GM21576 (cell line): ENCODE results near the gene DDX31.

Experiments
- ATAC-seq: cut with Tn5 transposase; IDR thresholded peaks from one replicate; pipeline ENCODE4 v1.9.1; 2021; ENCODE audit warnings: mild to moderate bottlenecking, moderate library complexity; ENCODE audit not compliant: unreplicated experiment

The DDX31 gene

GRCh38 chr9:132600326-132600984 lies 69.3 kb downstream of the DDX31 start:
- no peak for ATAC-seq

GRCh38 chr9:132597073-132597775 lies 72.6 kb downstream of the DDX31 start:
- no peak for ATAC-seq

DNA sequence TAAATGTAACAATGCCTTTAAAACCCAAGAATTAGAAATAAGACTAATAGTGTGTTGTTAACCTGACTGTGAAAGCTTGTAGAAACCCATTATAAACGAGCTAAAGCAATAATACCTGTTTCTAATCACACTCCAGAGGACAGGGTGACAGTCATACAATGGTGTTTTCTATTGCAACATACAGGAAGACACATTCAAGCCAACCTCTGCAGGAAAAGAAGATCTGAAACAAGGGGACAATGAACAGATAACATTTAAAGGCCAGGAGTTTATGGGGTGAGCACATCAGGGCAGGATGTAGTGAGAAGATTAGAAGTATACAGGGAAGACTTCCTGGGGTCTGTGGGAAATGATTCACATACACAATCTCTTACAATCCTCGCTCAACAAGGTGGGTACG lies 73.6 kb downstream of the DDX31 start:
- no peak for ATAC-seq

DNA sequence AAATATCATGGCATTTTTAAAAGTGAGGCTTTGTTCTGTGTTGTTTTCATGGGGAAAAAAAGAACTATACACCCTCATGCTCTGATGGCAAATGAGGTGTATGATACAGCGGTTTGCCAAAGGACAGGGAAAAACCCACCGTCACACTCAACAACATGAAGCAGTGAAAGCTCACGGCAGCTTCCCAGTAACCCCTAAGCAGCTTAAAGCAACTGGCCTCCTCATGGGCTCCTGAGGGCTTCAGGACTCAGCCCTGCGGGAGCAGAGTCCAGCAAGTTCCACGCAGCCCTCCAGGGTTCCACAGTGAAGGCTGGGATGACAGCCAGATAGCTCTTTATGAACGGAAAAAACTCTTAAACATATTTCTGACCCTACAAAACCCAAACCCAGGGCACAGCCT lies 74.5 kb downstream of the DDX31 start:
- no peak for ATAC-seq

- no peak for ATAC-seq
These were observed 75.4 kb downstream of the DDX31 start for GRCh38 chr9:132594412-132594811.

- ATAC-seq: no peak
These were observed 77.3 kb downstream of the DDX31 start for GRCh38 chr9:132592451-132592850.

DNA sequence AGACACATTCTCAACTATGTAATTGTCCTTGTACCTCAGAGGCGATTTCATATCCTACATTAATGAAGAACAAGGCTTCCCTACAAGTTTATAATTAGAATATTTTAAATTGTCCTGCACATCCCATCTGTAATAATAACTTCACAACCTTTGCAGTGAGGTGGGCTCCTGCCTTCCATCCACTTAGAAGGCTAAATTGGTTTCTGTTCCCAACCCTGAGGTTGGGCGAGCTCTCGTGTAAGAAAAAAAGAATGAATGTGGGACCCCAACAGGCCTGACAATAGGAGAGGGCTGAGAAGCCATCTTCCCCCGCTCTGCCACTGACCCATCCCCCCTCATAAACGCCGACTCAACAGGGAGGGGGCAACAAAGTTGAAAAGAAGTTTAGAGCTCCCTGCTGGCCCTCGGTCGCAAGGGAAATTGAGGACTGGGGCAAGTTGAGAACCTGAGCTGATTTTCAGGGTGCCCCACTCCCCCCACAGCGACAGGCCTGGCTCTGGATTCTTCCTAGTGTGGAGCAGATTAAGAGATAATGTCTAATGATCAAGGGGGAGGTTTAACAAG lies 78.0 kb downstream of the DDX31 start:
- ATAC-seq: no peak

DNA sequence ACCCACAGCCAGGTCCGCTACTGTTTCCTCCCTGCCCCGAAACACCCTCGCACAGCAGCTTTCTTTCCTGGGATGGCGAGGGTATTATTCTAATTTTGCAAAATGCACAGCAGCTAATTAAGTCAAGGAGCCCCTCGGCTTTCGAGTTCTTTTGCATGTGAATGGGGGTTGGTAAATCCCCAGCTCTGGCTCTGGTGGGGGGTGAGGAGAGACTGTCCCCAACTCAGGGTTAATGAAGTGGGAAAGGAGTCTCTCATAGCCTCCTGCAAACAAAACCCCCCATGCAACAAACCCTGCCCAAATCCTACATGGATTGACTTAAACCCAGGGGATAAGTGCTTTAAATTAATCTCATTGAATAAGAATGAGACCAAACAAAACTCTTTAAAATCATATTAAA lies 78.5 kb downstream of the DDX31 start:
- no peak for ATAC-seq

GRCh38 chr9:132590318-132591182 lies 79.2 kb downstream of the DDX31 start:
- no peak for ATAC-seq

- ATAC-seq: no peak
These were observed 79.8 kb downstream of the DDX31 start for GRCh38 chr9:132590037-132590317.

GRCh38 chr9:132589148-132590036 lies 80.4 kb downstream of the DDX31 start:
- no peak for ATAC-seq

DNA sequence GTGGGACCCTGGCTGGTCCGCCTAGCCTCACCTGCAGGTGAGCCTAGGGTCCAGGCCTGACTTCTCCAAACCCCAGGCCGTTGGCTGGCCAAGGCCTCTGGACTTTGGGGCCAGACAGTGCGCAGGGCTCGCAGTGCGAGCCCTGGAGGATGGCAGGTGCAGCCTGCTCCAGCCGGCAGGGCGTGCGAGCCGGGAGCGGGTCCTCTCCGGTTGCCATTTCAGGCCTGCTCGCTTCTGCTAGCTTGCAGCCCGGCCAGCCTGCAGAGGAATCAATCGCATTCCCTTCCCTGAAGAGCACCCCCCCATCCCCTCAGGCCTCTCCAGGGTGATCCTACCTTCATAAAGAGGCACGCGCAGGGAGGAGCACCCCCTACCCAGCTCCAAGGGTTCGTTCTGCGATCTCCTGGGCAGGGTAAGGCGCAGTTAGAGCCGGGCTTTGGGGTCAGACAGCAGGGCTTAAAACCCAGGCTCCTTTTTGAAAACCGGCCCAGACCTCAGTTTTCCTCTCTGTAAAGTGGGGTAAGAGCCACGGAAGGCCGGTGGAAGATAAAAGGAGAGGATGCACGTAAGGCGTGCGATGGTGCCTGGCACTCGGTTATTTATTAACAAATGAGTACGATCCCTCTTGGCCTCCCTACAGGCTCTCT lies 81.2 kb downstream of the DDX31 start:
- ATAC-seq: no peak

GRCh38 chr9:132588098-132588497 lies 81.7 kb downstream of the DDX31 start:
- ATAC-seq: no peak

GRCh38 chr9:132587592-132587955 lies 82.2 kb downstream of the DDX31 start:
- ATAC-seq: no peak

GRCh38 chr9:132586830-132587591 lies 82.8 kb downstream of the DDX31 start:
- no peak for ATAC-seq

- ATAC-seq: no peak
These were observed 83.6 kb downstream of the DDX31 start for GRCh38 chr9:132585954-132586829.

DNA sequence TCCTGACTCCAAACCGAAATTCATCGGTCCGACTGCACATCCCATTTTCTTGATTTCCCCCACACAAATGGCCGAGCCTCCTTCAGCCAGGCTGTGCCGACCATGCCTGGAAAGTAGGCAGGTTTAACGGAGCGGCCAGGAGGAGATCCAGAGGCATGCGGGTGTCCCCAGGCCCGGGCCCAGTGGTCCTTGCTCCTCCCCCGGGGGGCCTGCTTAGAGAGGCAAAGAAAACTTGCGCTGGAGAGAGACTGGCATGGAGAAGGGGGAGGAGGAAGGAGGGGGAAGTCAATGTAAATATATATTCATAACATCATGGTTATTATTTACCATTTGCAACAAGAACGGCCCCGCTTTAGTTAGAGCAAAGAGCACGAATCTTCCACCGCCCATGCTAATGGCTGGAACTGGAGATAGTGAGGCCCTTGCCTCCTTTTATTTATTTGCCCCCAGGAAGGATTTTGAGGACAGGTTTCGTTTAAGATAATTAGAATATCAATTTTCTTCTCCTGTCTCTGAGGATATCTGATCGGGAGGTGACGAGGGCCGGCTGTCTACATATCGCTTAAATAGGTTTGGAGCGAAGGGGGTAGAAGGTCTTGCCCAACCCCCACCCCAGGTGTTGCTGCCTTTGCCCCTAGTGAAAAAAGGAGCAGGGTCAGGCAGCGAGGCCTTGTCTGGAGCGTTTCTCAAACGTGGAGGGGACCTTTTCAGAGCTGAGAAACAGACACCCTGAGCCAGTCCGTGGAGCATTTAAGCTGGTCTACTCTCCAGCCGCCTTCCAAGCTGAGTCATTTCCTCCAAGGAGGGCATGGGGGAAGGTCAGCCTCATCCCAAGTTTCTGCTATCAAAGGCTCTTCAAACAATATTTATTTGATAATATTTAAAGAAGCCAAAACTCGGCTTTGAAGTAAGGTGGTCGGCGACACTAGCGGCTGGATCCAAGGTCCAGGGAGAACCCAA lies 84.9 kb downstream of the DDX31 start:
- ATAC-seq: no peak
